Activated CD8-positive, alpha-beta T cell treated with anti-CD3 and anti-CD28 coated beads, Interleukin-2, amount 10 ng/mL, durations not matched to agents 7 days and 5 days (primary cell): Measurements from ENCODE around the gene RAC2. TPM values are rescaled to one million over a fixed set of nuclear protein-coding genes. Genes with fewer than 3 reads are reported as not detected.
A peak's percentile ranks its signal among the peaks of the same experiment; 100 is the strongest.

Experiments used
- ATAC-seq: fragments of 150-1000 bp; cut with Tn5 transposase; one replicate; pipeline ENCODE4 v1.10.0; 2021; ENCODE audit warnings: moderate library complexity
- CTCF ChIA-PET: fragments of 350-600 bp; sonication (Branson Sonifier 250); formaldehyde crosslinking; loops from one replicate; lab custom pipeline; 2021; ENCODE audit warnings: antibody characterized with exemption; lab: Charles Lee
- POLR2A ChIA-PET: fragments of 350-600 bp; sonication (Branson Sonifier 250); formaldehyde crosslinking; loops from one replicate; lab custom pipeline; 2021; ENCODE audit warnings: antibody characterized with exemption; lab: Charles Lee
- DNase-seq: peaks from one replicate; pipeline ENCODE4 v3.0.0-alpha.2; 2020
- H3K27ac Mint-ChIP-seq: one replicate; pipeline ENCODE4 v1.8.0; 2021; ENCODE audit warnings: mild to moderate bottlenecking, mixed read lengths
- H3K27me3 Mint-ChIP-seq: one replicate; pipeline ENCODE4 v1.8.0; 2021; ENCODE audit warnings: low read depth, mixed read lengths
- H3K36me3 Mint-ChIP-seq: one replicate; pipeline ENCODE4 v1.8.0; 2021; ENCODE audit warnings: low read depth, mixed read lengths
- H3K4me1 Mint-ChIP-seq: one replicate; pipeline ENCODE4 v1.8.0; 2021; ENCODE audit warnings: low read depth, mixed read lengths
- H3K4me3 Mint-ChIP-seq: one replicate; pipeline ENCODE4 v1.8.0; 2021; ENCODE audit warnings: mild to moderate bottlenecking, mixed read lengths
- H3K9me3 Mint-ChIP-seq: one replicate; pipeline ENCODE4 v1.8.0; 2022; ENCODE audit warnings: mixed read lengths; ENCODE audit not compliant: insufficient read depth
- total RNA-seq, 2 experiments: library from RNA; stranded (reverse); gene quantifications; one replicate each; pipeline ENCODE4 v1.2.3, GENCODE V29; 2021

The RAC2 gene
- total RNA-seq, 2 experiments from 2014 or later = 1,167 to 1,252 TPM

DNA sequence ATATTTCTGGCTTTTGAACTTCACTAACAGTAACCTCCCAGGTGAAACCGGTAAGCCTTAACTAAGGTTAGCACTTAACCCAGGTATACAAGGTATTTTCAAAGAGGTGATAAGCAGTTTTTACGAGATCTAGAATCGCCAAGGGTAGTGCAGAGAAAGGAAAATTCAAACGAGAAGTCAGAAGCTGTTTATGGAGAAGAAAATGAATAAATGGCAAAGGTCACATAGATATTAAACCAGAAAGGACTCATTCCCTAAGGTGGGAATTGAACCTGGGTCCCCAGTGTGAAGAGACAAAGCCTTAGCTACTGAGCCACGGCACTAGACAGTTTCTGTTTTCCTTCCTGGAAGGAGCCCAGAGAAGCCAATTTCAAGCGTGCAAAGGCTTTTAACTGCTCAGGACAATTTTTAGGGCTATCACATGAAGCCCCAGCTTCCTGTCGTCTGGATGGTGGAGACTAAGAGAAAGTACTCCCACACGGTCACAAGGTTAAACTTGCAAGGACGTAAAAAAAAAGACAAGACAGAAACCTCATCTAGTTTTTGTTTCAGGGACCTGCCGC lies 50.4 kb downstream of the RAC2 start:
- peaks cover 75% of the 10 kb centered on the region for H3K4me1 Mint-ChIP-seq
- peaks cover 10% of the 10 kb centered on the region for H3K9me3 Mint-ChIP-seq
- H3K4me3 Mint-ChIP-seq = peak overlapping the region; percentile 16
- H3K36me3 Mint-ChIP-seq = peaks cover 39% of the 10 kb centered on the region
- no peaks in the 10 kb centered on the region for H3K27me3 Mint-ChIP-seq
- ChIA-PET POLR2A (interaction anchor here (0.7 to 3.2 kb wide), 11 partner anchors 9 to 115 kb away, joined by 3 to 16 read pairs (median 4); partner anchors contain the start of gene IL2RB), CTCF (interaction anchor here (0.6 to 17.4 kb wide), 14 partner anchors 10 to 412 kb away, joined by 3 to 280 read pairs (median 4); no protein-coding TSS in a partner anchor)
- DNase-seq (peak; percentile 70), ATAC-seq (peak; percentile 29)
- peak overlapping the region; percentile 86 for H3K27ac Mint-ChIP-seq

DNA sequence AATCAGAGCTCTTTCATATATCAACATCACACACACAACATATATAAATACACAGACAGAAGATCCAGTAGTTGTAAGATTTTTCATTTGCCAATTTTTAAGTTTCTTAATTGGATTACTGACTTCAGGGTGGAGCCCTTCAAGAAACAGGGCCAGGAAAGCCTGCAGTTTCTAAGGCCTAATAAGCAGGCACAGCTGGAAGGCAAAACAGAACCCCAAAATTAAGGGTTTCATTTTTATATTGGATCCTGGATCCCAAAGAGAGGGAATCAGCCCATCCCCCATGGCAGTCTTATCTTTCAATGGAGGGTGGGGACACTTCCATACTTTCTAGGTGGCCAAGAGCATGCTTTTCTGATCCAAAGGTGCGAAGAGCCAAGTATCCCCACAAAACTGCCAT lies 51.3 kb downstream of the RAC2 start:
- ChIA-PET POLR2A (interaction anchor here (0.9 to 3.2 kb wide), 6 partner anchors 8 to 70 kb away, joined by 3 to 16 read pairs (median 4); no protein-coding TSS in a partner anchor), CTCF (interaction anchor here (0.9 to 17.4 kb wide), 9 partner anchors 9 to 147 kb away, joined by 3 to 280 read pairs (median 4); no protein-coding TSS in a partner anchor)
- no peak overlapping the region for H3K27ac Mint-ChIP-seq
- no peak for DNase-seq
- H3K4me1 Mint-ChIP-seq = peaks cover 78% of the 10 kb centered on the region
- no peak overlapping the region for H3K4me3 Mint-ChIP-seq
- H3K27me3 Mint-ChIP-seq = no peaks in the 10 kb centered on the region
- peaks cover 36% of the 10 kb centered on the region for H3K36me3 Mint-ChIP-seq
- no peak for ATAC-seq
- peaks cover 10% of the 10 kb centered on the region for H3K9me3 Mint-ChIP-seq

DNA sequence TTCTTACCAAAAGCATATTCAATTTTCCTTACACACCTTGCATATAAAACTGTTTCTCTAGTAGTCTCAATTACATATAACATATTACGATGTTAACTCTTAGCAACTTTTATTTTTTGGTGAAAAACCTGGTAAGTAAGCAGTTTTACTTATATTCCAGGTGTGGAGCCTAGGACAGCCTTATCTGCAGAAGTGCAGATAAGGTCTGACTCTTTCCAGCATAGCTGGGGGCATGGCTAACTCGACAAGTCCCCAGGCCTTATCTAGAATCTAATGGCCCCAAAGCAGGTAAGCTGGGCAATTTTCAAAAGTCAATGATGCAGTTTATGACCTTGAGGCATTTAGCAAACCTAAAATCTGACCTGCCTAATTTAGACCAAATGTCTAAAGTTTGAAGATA lies 51.9 kb downstream of the RAC2 start:
- ATAC-seq (no peak), DNase-seq (no peak)
- H3K27me3 Mint-ChIP-seq = no peaks in the 10 kb centered on the region
- H3K9me3 Mint-ChIP-seq = peaks cover 10% of the 10 kb centered on the region
- peaks cover 78% of the 10 kb centered on the region for H3K4me1 Mint-ChIP-seq
- no peak overlapping the region for H3K27ac Mint-ChIP-seq
- ChIA-PET POLR2A (interaction anchor here (0.9 to 3.2 kb wide), 5 partner anchors 8 to 70 kb away, joined by 3 to 16 read pairs (median 4); no protein-coding TSS in a partner anchor), CTCF (interaction anchor here (1.0 to 17.4 kb wide), 7 partner anchors 9 to 115 kb away, joined by 3 to 280 read pairs (median 7); no protein-coding TSS in a partner anchor)
- H3K36me3 Mint-ChIP-seq = peaks cover 36% of the 10 kb centered on the region
- H3K4me3 Mint-ChIP-seq = no peak overlapping the region

DNA sequence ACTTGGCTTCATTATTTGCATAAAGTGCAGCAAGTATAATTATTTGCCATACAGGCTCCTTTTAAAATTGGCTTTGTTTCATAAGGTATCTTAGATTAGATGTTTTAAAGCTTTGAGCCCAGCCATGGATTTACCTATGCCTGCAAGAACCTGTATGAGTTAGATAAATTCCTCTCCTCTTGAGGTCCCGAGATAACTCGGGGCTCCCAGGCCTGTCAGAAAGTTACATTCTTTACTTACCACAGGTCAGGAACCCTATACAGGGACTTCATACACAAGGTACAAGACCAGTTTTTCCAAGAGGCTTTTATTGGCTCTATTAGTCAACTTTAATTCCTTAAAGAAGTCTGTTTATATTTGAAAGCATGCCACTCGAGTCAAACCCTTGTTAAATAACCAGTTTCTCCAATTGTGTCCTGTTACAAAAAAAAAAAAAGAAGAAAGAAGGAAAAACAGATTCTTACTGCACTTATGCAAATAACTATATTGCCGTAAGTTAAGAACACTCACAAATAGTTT lies 53.7 kb downstream of the RAC2 start:
- CTCF ChIA-PET = interaction anchor here (1.0 to 17.4 kb wide), 5 partner anchors 9 to 70 kb away, joined by 3 to 280 read pairs (median 3); no protein-coding TSS in a partner anchor
- ATAC-seq = no peak

DNA sequence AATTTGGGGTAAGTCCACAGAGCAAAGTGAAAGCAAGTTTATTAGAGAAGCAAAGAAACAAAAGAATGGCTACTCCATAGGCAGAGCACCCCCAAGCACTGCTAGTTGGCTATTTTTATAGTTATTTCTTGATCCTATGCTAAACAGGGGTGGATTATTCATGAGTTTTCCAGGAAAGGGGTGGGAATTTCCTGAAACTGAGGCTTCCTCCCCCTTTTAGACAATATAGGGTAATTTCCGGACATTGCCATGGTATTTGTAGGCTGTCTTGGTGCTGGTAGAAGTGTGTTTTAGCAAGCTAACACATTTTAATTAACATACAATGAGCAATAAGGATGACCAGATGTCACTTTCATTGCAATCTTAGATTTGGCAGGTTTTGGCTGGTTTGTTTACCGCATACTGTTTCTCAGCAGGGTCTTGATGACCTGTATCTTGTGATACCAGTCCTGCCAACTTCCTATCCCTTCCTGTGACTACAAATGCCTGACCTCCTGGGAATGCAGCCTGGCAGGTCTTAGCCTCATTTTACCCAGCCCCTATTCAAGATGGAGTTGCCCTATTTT lies 55.1 kb downstream of the RAC2 start:
- ChIA-PET CTCF (interaction anchor here (4.4 to 17.4 kb wide), 2 partner anchors 9 to 25 kb away, joined by 25 to 280 read pairs; no protein-coding TSS in a partner anchor), POLR2A (interaction anchor here (0.6 to 2.7 kb wide), 2 partner anchors 9 to 47 kb away, joined by 3 to 11 read pairs; no protein-coding TSS in a partner anchor)
- Mint-ChIP-seq H3K4me1 (peaks cover 77% of the 10 kb centered on the region), H3K4me3 (no peak overlapping the region), H3K27me3 (no peaks in the 10 kb centered on the region), H3K27ac (peak overlapping the region; percentile 75), H3K36me3 (peaks cover 26% of the 10 kb centered on the region), H3K9me3 (peaks cover 10% of the 10 kb centered on the region)
- no peak for DNase-seq
- no peak for ATAC-seq

More for the DNA sequence above, 53.7 kb downstream of the RAC2 start:
- Mint-ChIP-seq H3K4me3 (no peak overlapping the region), H3K9me3 (peaks cover 10% of the 10 kb centered on the region), H3K27ac (no peak overlapping the region), H3K27me3 (no peaks in the 10 kb centered on the region), H3K36me3 (peaks cover 33% of the 10 kb centered on the region), H3K4me1 (peaks cover 77% of the 10 kb centered on the region)
- DNase-seq = no peak
- POLR2A ChIA-PET = no interaction called here

DNA sequence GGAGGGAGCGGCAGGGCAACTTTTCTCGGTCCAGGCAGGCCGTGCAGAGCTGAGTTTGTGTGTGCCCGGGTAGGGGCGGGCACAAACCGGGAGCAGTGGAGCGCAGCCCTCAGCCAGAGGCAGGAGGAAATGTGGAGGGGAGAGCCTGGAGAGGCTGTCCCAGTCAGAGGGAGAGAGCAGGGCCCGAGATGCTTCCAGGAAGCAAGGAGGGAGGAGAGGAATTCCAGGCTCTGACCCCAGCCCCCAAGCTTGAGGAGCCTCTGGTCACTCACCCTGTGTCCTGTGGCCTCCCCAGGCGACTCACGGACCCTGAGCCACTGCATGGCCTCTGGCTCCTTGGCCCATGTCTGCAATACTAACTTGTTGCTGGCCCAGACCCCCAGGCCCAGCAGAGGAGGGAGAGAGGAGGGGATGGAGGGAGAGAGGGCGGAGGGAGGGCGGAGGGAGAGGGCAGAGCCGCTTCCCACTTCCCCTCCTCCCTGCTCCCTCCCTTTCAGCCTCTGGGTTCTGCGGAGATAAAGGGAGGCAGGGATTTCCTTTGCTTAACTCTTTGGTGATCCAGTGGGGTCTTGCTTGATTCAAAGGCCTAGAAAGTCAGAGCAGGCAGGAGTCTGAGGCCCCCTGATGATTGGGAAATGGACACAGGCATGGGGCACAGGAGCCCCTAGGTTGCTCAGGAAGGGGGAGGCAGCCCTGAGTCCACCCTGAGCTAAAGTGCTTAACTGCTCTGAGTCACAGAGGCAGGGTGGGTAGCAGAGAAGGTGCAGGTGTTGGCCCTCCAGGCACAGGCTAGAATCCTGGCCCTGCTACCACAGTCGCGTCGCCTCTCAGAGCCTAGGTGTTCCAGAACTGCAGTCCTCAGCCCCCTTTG lies 55.9 kb downstream of the RAC2 start, which contains the start of gene C1QTNF6:
TSS of gene C1QTNF6 (minus strand) at position 357 of the 871 bp plus-strand sequence. CDS start at position 323, 34 bp downstream.
- ChIA-PET POLR2A (interaction anchor here (1.1 to 2.7 kb wide), 3 partner anchors 9 to 41 kb away, joined by 3 to 11 read pairs (median 6); no protein-coding TSS in a partner anchor), CTCF (interaction anchor here (4.4 to 17.4 kb wide), 2 partner anchors 10 to 24 kb away, joined by 25 to 280 read pairs; no protein-coding TSS in a partner anchor)
- Mint-ChIP-seq H3K4me1 (peaks cover 77% of the 10 kb centered on the region), H3K36me3 (peaks cover 23% of the 10 kb centered on the region), H3K27me3 (no peaks in the 10 kb centered on the region), H3K9me3 (peaks cover 10% of the 10 kb centered on the region), H3K27ac (peak within 1 kb of the TSS; percentile 75), H3K4me3 (peak within 1 kb of the TSS; percentile 39)
- ATAC-seq = no peak
- DNase-seq = no peak

DNA sequence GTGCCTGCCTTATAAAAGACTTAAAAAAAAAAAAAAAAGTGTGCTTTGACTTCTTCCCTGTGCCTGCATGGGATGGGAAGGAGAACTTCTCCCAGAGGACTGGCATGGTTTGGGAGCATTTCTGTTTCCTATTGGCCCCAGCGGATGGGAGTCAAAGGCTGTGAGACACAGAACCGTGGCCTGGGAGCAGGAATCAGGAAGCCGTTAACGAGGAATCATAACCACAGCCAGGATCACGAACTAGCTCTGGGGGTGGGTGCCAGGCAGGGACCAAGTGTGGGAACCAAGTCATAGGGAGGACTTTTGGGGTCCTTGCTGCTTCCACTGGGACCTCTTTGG lies 56.5 kb downstream of the RAC2 start:
- peak overlapping the region; percentile 75 for H3K27ac Mint-ChIP-seq
- ChIA-PET POLR2A (interaction anchor here (0.6 to 2.7 kb wide), 8 partner anchors 10 to 450 kb away, joined by 3 to 11 read pairs (median 3); no protein-coding TSS in a partner anchor), CTCF (interaction anchor here (1.2 to 17.4 kb wide), 4 partner anchors 11 to 23 kb away, joined by 3 to 280 read pairs (median 14); no protein-coding TSS in a partner anchor)
- peaks cover 77% of the 10 kb centered on the region for H3K4me1 Mint-ChIP-seq
- no peak for DNase-seq
- H3K4me3 Mint-ChIP-seq = no peak overlapping the region
- no peak for ATAC-seq
- no peaks in the 10 kb centered on the region for H3K27me3 Mint-ChIP-seq
- peaks cover 17% of the 10 kb centered on the region for H3K36me3 Mint-ChIP-seq
- H3K9me3 Mint-ChIP-seq = peaks cover 7% of the 10 kb centered on the region

DNA sequence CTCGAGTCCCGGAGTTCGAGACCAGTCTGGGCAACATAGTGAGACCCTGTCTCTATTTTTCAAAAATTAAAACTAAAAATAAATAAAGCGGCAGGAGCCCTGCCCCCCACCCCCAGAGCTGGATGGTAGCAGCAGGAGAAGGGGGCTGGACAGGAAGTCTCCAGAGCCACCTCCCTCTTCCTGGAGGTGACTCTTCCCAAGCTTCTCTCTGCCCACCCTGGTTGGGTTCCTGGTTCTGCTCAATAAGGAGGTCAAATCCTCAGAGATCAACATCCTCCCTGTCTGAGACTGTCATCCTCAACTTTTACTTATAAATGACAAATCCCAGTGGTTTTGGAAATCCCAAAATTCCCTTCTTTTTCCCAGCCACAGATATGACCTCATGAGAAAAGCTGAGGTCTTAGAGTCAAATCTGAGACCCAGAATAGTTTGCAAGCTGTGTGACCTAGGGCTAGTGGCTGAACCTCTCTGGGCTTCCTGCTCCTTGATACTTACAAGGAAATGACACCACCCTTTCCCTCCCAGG lies 57.0 kb downstream of the RAC2 start:
- Mint-ChIP-seq H3K4me1 (peaks cover 75% of the 10 kb centered on the region), H3K36me3 (peaks cover 16% of the 10 kb centered on the region)
- POLR2A ChIA-PET = interaction anchor here (0.6 to 2.7 kb wide), 9 partner anchors 10 to 451 kb away, joined by 3 to 11 read pairs (median 3); no protein-coding TSS in a partner anchor

DNA sequence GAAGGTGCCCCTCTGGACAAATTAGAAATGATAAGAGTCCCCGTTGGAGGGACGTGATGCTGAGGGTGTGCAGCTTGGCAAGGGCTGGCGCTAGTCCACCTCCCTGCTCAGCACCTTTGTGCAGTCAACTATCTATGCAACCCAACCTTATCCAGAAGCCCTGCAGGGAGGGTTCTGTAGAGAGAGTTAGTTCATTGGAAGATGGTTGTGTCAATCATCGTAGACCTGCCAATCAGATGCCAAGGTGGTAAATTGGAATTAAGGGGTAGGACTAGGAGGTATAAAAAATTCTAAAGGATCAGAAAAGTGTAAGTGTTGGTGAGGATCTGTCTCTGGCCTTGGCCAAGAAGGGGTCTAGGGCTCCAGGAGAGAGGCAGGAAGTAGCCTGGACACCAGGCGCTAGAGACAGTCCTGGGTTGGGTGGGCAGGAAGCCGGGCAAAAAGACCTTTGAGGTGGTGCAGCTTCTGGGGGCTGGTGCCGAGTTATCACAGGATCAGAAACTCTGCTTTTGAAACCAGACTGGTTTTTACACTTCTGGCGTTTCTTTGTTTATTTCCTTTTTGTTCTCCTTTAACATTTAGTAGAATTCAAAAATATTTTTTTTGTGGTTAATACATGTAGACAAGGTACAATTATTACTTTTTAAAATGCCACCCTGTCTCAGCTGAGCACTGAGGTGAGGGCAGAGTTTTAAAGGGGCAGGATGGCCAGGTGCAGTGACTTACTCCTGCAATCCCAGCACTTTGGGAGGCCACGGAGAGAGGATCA lies 57.7 kb downstream of the RAC2 start:
- H3K4me1 Mint-ChIP-seq = peaks cover 80% of the 10 kb centered on the region
- peak overlapping the region; percentile 39 for H3K4me3 Mint-ChIP-seq
- DNase-seq = peak; percentile 80
- POLR2A ChIA-PET = interaction anchor here (0.8 to 2.7 kb wide), 8 partner anchors 9 to 451 kb away, joined by 3 to 11 read pairs (median 3); no protein-coding TSS in a partner anchor
- peaks cover 15% of the 10 kb centered on the region for H3K36me3 Mint-ChIP-seq
- ATAC-seq = peak; percentile 84
- no peaks in the 10 kb centered on the region for H3K9me3 Mint-ChIP-seq
- no peaks in the 10 kb centered on the region for H3K27me3 Mint-ChIP-seq
- peak overlapping the region; percentile 86 for H3K27ac Mint-ChIP-seq
- CTCF ChIA-PET = interaction anchor here (1.1 to 17.4 kb wide), 5 partner anchors 12 to 107 kb away, joined by 3 to 280 read pairs (median 4); no protein-coding TSS in a partner anchor

More for the DNA sequence above, 57.0 kb downstream of the RAC2 start:
- no peaks in the 10 kb centered on the region for H3K27me3 Mint-ChIP-seq
- DNase-seq = no peak
- CTCF ChIA-PET = interaction anchor here (1.1 to 17.4 kb wide), 5 partner anchors 11 to 107 kb away, joined by 3 to 280 read pairs (median 4); no protein-coding TSS in a partner anchor
- peak overlapping the region; percentile 86 for H3K27ac Mint-ChIP-seq
- ATAC-seq = no peak
- peak overlapping the region; percentile 39 for H3K4me3 Mint-ChIP-seq
- H3K9me3 Mint-ChIP-seq = peaks cover 2% of the 10 kb centered on the region
